ENCODE data around the gene NAGA. TPM values are rescaled to one million over a fixed set of nuclear protein-coding genes. Genes with fewer than 3 reads are reported as not detected.
A peak's percentile ranks its signal among the peaks of the same experiment; 100 is the strongest.

NAGA gene
- total and polyA plus RNA-seq, 2 experiments from 2014 or later: 24.6 to 31.1 TPM

GRCh38 chr22:42033263-42034181 is 37.1 kb downstream of the NAGA start:
- no peaks in the 10 kb centered on the region for H3K36me3 ChIP-seq (replicated peaks; ENCODE audit: insufficient read depth, low read depth)

GRCh38 chr22:42026705-42027104 is 43.9 kb downstream of the NAGA start:
- H3K27ac ChIP-seq: no peak overlapping the region
- no peaks in the 10 kb centered on the region for H3K9me2 ChIP-seq (replicated peaks; ENCODE audit: insufficient read depth)
- H3K27me3 ChIP-seq: peaks cover 3% of the 10 kb centered on the region
- H3K36me3 ChIP-seq (replicated peaks; ENCODE audit: insufficient read depth, low read depth): no peaks in the 10 kb centered on the region
- H3K4me3 ChIP-seq: no peak overlapping the region
- H4K20me1 ChIP-seq (ENCODE audit: insufficient read depth, poor library complexity, severe bottlenecking): no peaks in the 10 kb centered on the region
- H3K9me3 ChIP-seq (ENCODE audit: low read depth): no peaks in the 10 kb centered on the region
- no peak for TF ChIP-seq EZH2phosphoT487 (IDR thresholded peaks at IDR 0.05; ENCODE audit: low read depth, severe bottlenecking, unreplicated experiment)
- TF ChIP-seq EZH2 (IDR thresholded peaks at IDR 0.05; ENCODE audit: borderline replicate concordance): no peak
- WGBS (ENCODE audit: low lambda C conversion rate, missing lambda C conversion rate): 95% methylated on average over 10 of the region's 10 CpGs
- no peak overlapping the region for H2AFZ ChIP-seq
- H3K79me2 ChIP-seq: no peaks in the 10 kb centered on the region
- no peaks in the 10 kb centered on the region for H3K4me1 ChIP-seq (ENCODE audit: insufficient read depth)
- no peak for DNase-seq (ENCODE audit: low spot score)
- no peak overlapping the region for H3K4me2 ChIP-seq

More at GRCh38 chr22:42033263-42034181, 37.1 kb downstream of the NAGA start:
- no peak for TF ChIP-seq EZH2 (IDR thresholded peaks at IDR 0.05; ENCODE audit: borderline replicate concordance)
- no peak for TF ChIP-seq EZH2phosphoT487 (IDR thresholded peaks at IDR 0.05; ENCODE audit: low read depth, severe bottlenecking, unreplicated experiment)
- no peak for TF ChIP-seq CTCF (IDR thresholded peaks at IDR 0.05; ENCODE audit: poor library complexity)
- Histone ChIP-seq H3K4me2 (no peak overlapping the region), H3K79me2 (no peaks in the 10 kb centered on the region), H3K27me3 (no peaks in the 10 kb centered on the region), H3K4me1 (ENCODE audit: insufficient read depth) (no peaks in the 10 kb centered on the region), H3K4me3 (no peak overlapping the region), H3K9me3 (ENCODE audit: low read depth) (no peaks in the 10 kb centered on the region), H4K20me1 (ENCODE audit: insufficient read depth, poor library complexity, severe bottlenecking) (no peaks in the 10 kb centered on the region), H3K9me2 (replicated peaks; ENCODE audit: insufficient read depth) (no peaks in the 10 kb centered on the region), H2AFZ (no peak overlapping the region), H3K27ac (no peak overlapping the region)
- WGBS (ENCODE audit: low lambda C conversion rate, missing lambda C conversion rate): 86% methylated on average over 5 of the region's 5 CpGs
- no peak for DNase-seq (ENCODE audit: low spot score)

GRCh38 chr22:42025421-42025820 is 45.2 kb downstream of the NAGA start:
- H3K4me2 ChIP-seq: no peak overlapping the region
- H3K79me2 ChIP-seq: no peaks in the 10 kb centered on the region
- WGBS (ENCODE audit: low lambda C conversion rate, missing lambda C conversion rate): 49% methylated on average over 1 of the region's 1 CpG
- no peak for TF ChIP-seq EZH2 (IDR thresholded peaks at IDR 0.05; ENCODE audit: borderline replicate concordance)
- TF ChIP-seq CTCF (IDR thresholded peaks at IDR 0.05; ENCODE audit: poor library complexity): no peak
- no peak for TF ChIP-seq EZH2phosphoT487 (IDR thresholded peaks at IDR 0.05; ENCODE audit: low read depth, severe bottlenecking, unreplicated experiment)
- H3K36me3 ChIP-seq (replicated peaks; ENCODE audit: insufficient read depth, low read depth): no peaks in the 10 kb centered on the region
- H3K27me3 ChIP-seq: peaks cover 3% of the 10 kb centered on the region
- H3K4me3 ChIP-seq: no peak overlapping the region
- no peak overlapping the region for H3K27ac ChIP-seq
- DNase-seq (ENCODE audit: low spot score): no peak
- H2AFZ ChIP-seq: no peak overlapping the region
- no peaks in the 10 kb centered on the region for H3K9me2 ChIP-seq (replicated peaks; ENCODE audit: insufficient read depth)
- H3K9me3 ChIP-seq (ENCODE audit: low read depth): no peaks in the 10 kb centered on the region
- H3K4me1 ChIP-seq (ENCODE audit: insufficient read depth): no peaks in the 10 kb centered on the region
- H4K20me1 ChIP-seq (ENCODE audit: insufficient read depth, poor library complexity, severe bottlenecking): no peaks in the 10 kb centered on the region

- Histone ChIP-seq H3K79me2 (no peaks in the 10 kb centered on the region), H2AFZ (peak overlapping the region; percentile 3), H3K36me3 (replicated peaks; ENCODE audit: insufficient read depth, low read depth) (no peaks in the 10 kb centered on the region), H3K4me3 (no peak overlapping the region), H3K4me2 (no peak overlapping the region), H3K27ac (peak overlapping the region; percentile 37), H4K20me1 (ENCODE audit: insufficient read depth, poor library complexity, severe bottlenecking) (no peaks in the 10 kb centered on the region), H3K27me3 (peaks cover 5% of the 10 kb centered on the region), H3K9me3 (ENCODE audit: low read depth) (no peaks in the 10 kb centered on the region), H3K9me2 (replicated peaks; ENCODE audit: insufficient read depth) (no peaks in the 10 kb centered on the region), H3K4me1 (ENCODE audit: insufficient read depth) (no peaks in the 10 kb centered on the region)
- 81% methylated on average over 2 of the region's 2 CpGs for WGBS (ENCODE audit: low lambda C conversion rate, missing lambda C conversion rate)
- TF ChIP-seq CTCF (IDR thresholded peaks at IDR 0.05; ENCODE audit: poor library complexity) (no peak), EZH2phosphoT487 (IDR thresholded peaks at IDR 0.05; ENCODE audit: low read depth, severe bottlenecking, unreplicated experiment) (no peak), EZH2 (IDR thresholded peaks at IDR 0.05; ENCODE audit: borderline replicate concordance) (no peak)
- DNase-seq (ENCODE audit: low spot score): peak; percentile 23
Measured at GRCh38 chr22:42022162-42022847, 48.3 kb downstream of the NAGA start.
